Measurements from ENCODE around the gene CRYL1. TPM values are rescaled to one million over a fixed set of nuclear protein-coding genes. Genes with fewer than 3 reads are reported as not detected.

The CRYL1 gene
- total RNA-seq, 1 experiment from 2014 or later: 26.5 TPM

- H3K9ac ChIP-seq (ENCODE audit: low read length): no peak overlapping the region
- H3K27ac ChIP-seq (ENCODE audit: low read depth, low read length): no peak overlapping the region
- DNase-seq (ENCODE audit: low read depth, low spot score): no peak
- TF ChIP-seq ATF3 (IDR thresholded peaks at IDR 0.05) (no peak), RAD21 (IDR thresholded peaks at IDR 0.05; ENCODE audit: low read depth) (no peak), POLR2AphosphoS5 (IDR thresholded peaks at IDR 0.05; ENCODE audit: low read depth, low read length) (no peak), CEBPB (IDR thresholded peaks at IDR 0.05; ENCODE audit: low read depth) (no peak), SIN3A (IDR thresholded peaks at IDR 0.05; ENCODE audit: low read depth) (no peak), JUND (IDR thresholded peaks at IDR 0.05) (no peak), CTCF (IDR thresholded peaks at IDR 0.05 in 2 of 3, conservative IDR thresholded peaks at IDR 0.05 in 1 of 3; ENCODE audit: borderline replicate concordance in 1 of 3, insufficient read depth in 1 of 3, low read depth in 2 of 3, low read length in 2 of 3) (no peak), POLR2A (IDR thresholded peaks at IDR 0.05; ENCODE audit: borderline replicate concordance, extremely low read depth, insufficient read depth, insufficient read length) (no peak), ZBTB33 (IDR thresholded peaks at IDR 0.05; ENCODE audit: extremely low read depth, insufficient replicate concordance, low read length) (no peak), CBX3 (IDR thresholded peaks at IDR 0.05; ENCODE audit: low read depth) (no peak), FOSL1 (IDR thresholded peaks at IDR 0.05; ENCODE audit: low read depth) (no peak), MAX (IDR thresholded peaks at IDR 0.05) (no peak), ELF1 (IDR thresholded peaks at IDR 0.05; ENCODE audit: borderline replicate concordance, low read depth) (no peak)
- H2AFZ ChIP-seq (ENCODE audit: low read depth, low read length, poor library complexity, severe bottlenecking): no peak overlapping the region
- no peaks in the 10 kb centered on the region for H3K36me3 ChIP-seq (ENCODE audit: control insufficient read depth in 1 of 2, insufficient read depth in 2 of 2, low read length in 2 of 2)
- H3K9me3 ChIP-seq (ENCODE audit: control insufficient read depth in 1 of 2, insufficient read depth in 1 of 2, low read depth in 1 of 2, low read length in 2 of 2): no peaks in the 10 kb centered on the region
- H3K79me2 ChIP-seq (ENCODE audit: insufficient read depth, low read length): no peaks in the 10 kb centered on the region
- no TSS peak for BruUV-seq (replicated peaks)
- intact Hi-C loops (cut with micrococcal nuclease): no loop called here
- RAD21 ChIA-PET (ENCODE audit: low non-redundant PET in 1 of 2, low total read pairs in 2 of 2, uncharacterized antibody in 2 of 2, unreplicated experiment in 2 of 2): interaction anchor here in 1 of 2 experiments (0.6 kb wide), 1 partner anchor 200 kb away, joined by 9 read pairs; no protein-coding TSS in a partner anchor
- CTCF ChIA-PET: no interaction called here
- ATAC-seq: no peak
- no peaks in the 10 kb centered on the region for H3K4me1 ChIP-seq (ENCODE audit: control insufficient read depth in 1 of 2, insufficient read depth in 2 of 2, low read length in 2 of 2)
- no peaks in the 10 kb centered on the region for H4K20me1 ChIP-seq (ENCODE audit: insufficient read depth)
- H3K27me3 ChIP-seq (ENCODE audit: insufficient read depth, low read length): no peaks in the 10 kb centered on the region
- H3K4me3 ChIP-seq (replicated peaks in 1 of 2; ENCODE audit: low read depth in 1 of 2, low read length in 2 of 2): no peak overlapping the region
- POLR2A ChIA-PET: no interaction called here
- H3K9me2 ChIP-seq (ENCODE audit: insufficient read depth): no peaks in the 10 kb centered on the region
- H3K4me2 ChIP-seq (ENCODE audit: low read length): no peak overlapping the region
Measured at GRCh38 chr13:20397896-20398295, 127.8 kb downstream of the CRYL1 start.

Measured in HCT116 (cell line).